PFSK-1 (cell line): Measurements from ENCODE around the gene PLEKHH1.

Source experiments
- FOXP2 ChIP-seq: optimal IDR thresholded peaks from 2 replicates; pipeline ENCODE3; 2011; ENCODE audit warnings: borderline replicate concordance, control low read depth, inconsistent platforms; ENCODE audit not compliant: insufficient read depth; ENCODE audit errors: extremely low read length, extremely low read depth
- POLR2AphosphoS5 ChIP-seq: IDR thresholded peaks from 2 replicates; pipeline ENCODE4 v1.6.1; 2012; ENCODE audit warnings: low read depth, mild to moderate bottlenecking, control low read depth, low read length, moderate library complexity
- SIN3A ChIP-seq: IDR thresholded peaks from 2 replicates; pipeline ENCODE4 v1.6.1; 2012; ENCODE audit warnings: mild to moderate bottlenecking, low read length, moderate library complexity, borderline replicate concordance; ENCODE audit not compliant: insufficient read depth
- TAF1 ChIP-seq: IDR thresholded peaks from 2 replicates; pipeline ENCODE4 v1.6.1; 2012; ENCODE audit warnings: low read length, control low read depth, borderline replicate concordance; ENCODE audit not compliant: insufficient read depth
- TF ChIP-seq, protein P1 (sequence below), 2 experiments: IDR thresholded peaks; 2 replicates each; pipeline versions ENCODE4 v1.6.1 to v1.8.0; 2011 to 2012; ENCODE audit warnings: low read depth in 2 of 2, low read length in 2 of 2, control low read depth in 1 of 2, inconsistent platforms in 1 of 2, mild to moderate bottlenecking in 1 of 2, moderate library complexity in 1 of 2; ENCODE audit not compliant: insufficient read depth in 1 of 2

DNA sequence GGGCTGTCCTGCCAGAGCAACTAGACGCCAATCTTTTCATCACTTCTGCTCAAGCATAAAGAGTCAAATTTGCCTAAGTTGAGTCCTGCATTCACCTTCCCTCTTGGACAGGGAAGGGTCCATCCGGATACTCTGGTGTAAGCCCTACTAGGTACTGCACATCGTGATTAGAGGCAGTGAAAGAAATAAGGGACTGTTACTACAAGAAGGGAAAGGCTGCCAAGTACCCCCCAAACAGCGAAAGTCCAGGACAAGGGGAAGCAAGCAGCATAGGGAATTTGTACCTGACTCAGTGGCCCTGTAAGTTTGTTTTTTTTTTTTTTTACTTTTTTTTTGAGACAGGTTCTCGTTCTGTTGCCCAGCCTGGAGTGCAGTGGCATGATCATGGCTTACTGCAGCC lies 13.7 kb upstream of the PLEKHH1 start:
- TF ChIP-seq POLR2AphosphoS5 (no peak), TAF1 (no peak), SIN3A (no peak), FOXP2 (no peak)
- TF ChIP-seq, protein P1, sequence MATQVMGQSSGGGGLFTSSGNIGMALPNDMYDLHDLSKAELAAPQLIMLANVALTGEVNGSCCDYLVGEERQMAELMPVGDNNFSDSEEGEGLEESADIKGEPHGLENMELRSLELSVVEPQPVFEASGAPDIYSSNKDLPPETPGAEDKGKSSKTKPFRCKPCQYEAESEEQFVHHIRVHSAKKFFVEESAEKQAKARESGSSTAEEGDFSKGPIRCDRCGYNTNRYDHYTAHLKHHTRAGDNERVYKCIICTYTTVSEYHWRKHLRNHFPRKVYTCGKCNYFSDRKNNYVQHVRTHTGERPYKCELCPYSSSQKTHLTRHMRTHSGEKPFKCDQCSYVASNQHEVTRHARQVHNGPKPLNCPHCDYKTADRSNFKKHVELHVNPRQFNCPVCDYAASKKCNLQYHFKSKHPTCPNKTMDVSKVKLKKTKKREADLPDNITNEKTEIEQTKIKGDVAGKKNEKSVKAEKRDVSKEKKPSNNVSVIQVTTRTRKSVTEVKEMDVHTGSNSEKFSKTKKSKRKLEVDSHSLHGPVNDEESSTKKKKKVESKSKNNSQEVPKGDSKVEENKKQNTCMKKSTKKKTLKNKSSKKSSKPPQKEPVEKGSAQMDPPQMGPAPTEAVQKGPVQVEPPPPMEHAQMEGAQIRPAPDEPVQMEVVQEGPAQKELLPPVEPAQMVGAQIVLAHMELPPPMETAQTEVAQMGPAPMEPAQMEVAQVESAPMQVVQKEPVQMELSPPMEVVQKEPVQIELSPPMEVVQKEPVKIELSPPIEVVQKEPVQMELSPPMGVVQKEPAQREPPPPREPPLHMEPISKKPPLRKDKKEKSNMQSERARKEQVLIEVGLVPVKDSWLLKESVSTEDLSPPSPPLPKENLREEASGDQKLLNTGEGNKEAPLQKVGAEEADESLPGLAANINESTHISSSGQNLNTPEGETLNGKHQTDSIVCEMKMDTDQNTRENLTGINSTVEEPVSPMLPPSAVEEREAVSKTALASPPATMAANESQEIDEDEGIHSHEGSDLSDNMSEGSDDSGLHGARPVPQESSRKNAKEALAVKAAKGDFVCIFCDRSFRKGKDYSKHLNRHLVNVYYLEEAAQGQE (IDR thresholded peaks at IDR 0.05; ENCODE audit: insufficient read depth in 1 of 2, low read depth in 2 of 2, low read length in 2 of 2), result no peak
